Measurements from ENCODE around the gene S100Z. TPM values are rescaled to one million over a fixed set of nuclear protein-coding genes. Genes with fewer than 3 reads are reported as not detected.

Gene S100Z
- total RNA-seq: not detected in 2 replicates

GRCh38 chr5:76849419-76850291, at the start of gene S100Z:
Gene S100Z, plus strand, starts transcription at chr5:76850014. Its CDS starts 25,346 bp downstream, at chr5:76875360.

GRCh38 chr5:76818844-76819831, 30.7 kb upstream of the S100Z start, which contains the start of gene F2RL1:
Gene F2RL1, plus strand, starts transcription at chr5:76819030. Its CDS starts 153 bp downstream, at chr5:76819183.

GRCh38 chr5:76952795-76953536, 103.2 kb downstream of the S100Z start, which contains the start of gene CRHBP:
Gene CRHBP, plus strand, starts transcription at chr5:76953045. Its CDS starts 90 bp downstream, at chr5:76953135.

Other genes starting within 250 kb of the S100Z start
- 19.8 and 34.1 TPM in 2 replicates for gene F2RL2, start 226.6 kb upstream of the S100Z start, total RNA-seq
- 341 and 514 TPM in 2 replicates for gene F2R, start 133.9 kb upstream of the S100Z start, total RNA-seq
- 39.7 and 121 TPM in 2 replicates for gene F2RL1, start 31.0 kb upstream of the S100Z start, total RNA-seq
- 0.33 and 3.7 TPM in 2 replicates for gene CRHBP, start 103.0 kb downstream of the S100Z start, total RNA-seq
- gene AGGF1, start 180.4 kb downstream of the S100Z start, total RNA-seq: 30.3 and 30.6 TPM in 2 replicates
- gene ZBED3, start 237.3 kb downstream of the S100Z start, total RNA-seq: 0.52 and 2.3 TPM in 2 replicates